K562 (cell line): Measurements from ENCODE around the gene MTPN. TPM values are rescaled to one million over a fixed set of nuclear protein-coding genes. Genes with fewer than 3 reads are reported as not detected.

Experiments
- BMI1 ChIP-seq: fragments of 150-350 bp; IDR thresholded peaks from 2 replicates; pipeline ENCODE4 v1.6.1; 2014; ENCODE audit warnings: low read length
- CBFA2T3 ChIP-seq: fragments of 450-650 bp; IDR thresholded peaks from 2 replicates; pipeline ENCODE4 v1.6.1; 2017
- CEBPZ ChIP-seq: fragments of 150-350 bp; IDR thresholded peaks from 2 replicates; pipeline ENCODE4 v1.6.1; 2014; ENCODE audit warnings: low read depth, mild to moderate bottlenecking, low read length, borderline replicate concordance
- CHD1 ChIP-seq: fragments of 200-600 bp; sonication (generic); IDR thresholded peaks from one replicate; pipeline ENCODE4 v1.6.1; 2012; ENCODE audit warnings: mild to moderate bottlenecking, moderate library complexity, low read length, inconsistent platforms
- FOXJ2 ChIP-seq: fragments of 200-800 bp; sonication (Bioruptor generic); IDR thresholded peaks from 2 replicates; pipeline ENCODE4 v1.6.1; 2016; ENCODE audit warnings: missing genetic modification characterization, missing compliant biosample characterization
- NFXL1 ChIP-seq: fragments of 450-650 bp; formaldehyde crosslinking; IDR thresholded peaks from 2 replicates; pipeline ENCODE4 v1.4.0; 2021; ENCODE audit warnings: mild to moderate bottlenecking
- TAF1 ChIP-seq: IDR thresholded peaks from 2 replicates; pipeline ENCODE4 v1.6.1; 2011; ENCODE audit warnings: mild to moderate bottlenecking, low read length, moderate library complexity; ENCODE audit not compliant: insufficient read depth, control insufficient read depth, severe bottlenecking; ENCODE audit errors: extremely low read depth
- TCFL5 ChIP-seq: fragments of 250-450 bp; sonication (Bioruptor Pico); conservative IDR thresholded peaks from 2 replicates; pipeline ENCODE4 v1.6.1; 2021; ENCODE audit warnings: mild to moderate bottlenecking, moderate library complexity, matching md5 sums
- U2AF1 ChIP-seq: fragments of 200-400 bp; formaldehyde crosslinking; optimal IDR thresholded peaks from 2 replicates; pipeline ENCODE3; 2017; ENCODE audit warnings: mild to moderate bottlenecking, low read depth, low read length, moderate library complexity
- ZC3H8 ChIP-seq: fragments of 450-650 bp; IDR thresholded peaks from 2 replicates; pipeline ENCODE4 v1.6.1; 2017
- ZNF41 ChIP-seq: fragments of 250-450 bp; sonication (Bioruptor Pico); conservative IDR thresholded peaks from 2 replicates; pipeline ENCODE4 v1.4.0; 2020; ENCODE audit warnings: mild to moderate bottlenecking
- ZNF449 ChIP-seq: fragments of 250-450 bp; sonication (Bioruptor Pico); IDR thresholded peaks from 2 replicates; pipeline ENCODE4 v1.8.0; 2022; ENCODE audit warnings: moderate library complexity, mild to moderate bottlenecking, inconsistent platforms
- ZNF592 ChIP-seq: fragments of 450-650 bp; IDR thresholded peaks from 2 replicates; pipeline ENCODE4 v1.6.1; 2017; ENCODE audit warnings: antibody characterized with exemption, mild to moderate bottlenecking
- polyA plus RNA-seq, 8 experiments: library from polyadenylated mRNA; depleted of rRNA in 4 of 8; stranded (reverse) in 5 of 8; unstranded in 3 of 8; fragments of >200 nt; fragmentation: Nextera tagmentation in 2 of 8; fragmentation: Illumina TruSeq in 1 of 8; extraction: Ambion mirVana in 2 of 8; extraction: Trizol in 1 of 8; gene quantifications; 2 replicates each; pipeline versions ENCODE4 v1.2.1 to v1.2.3, GENCODE V29; 2011 to 2014; ENCODE audit warnings: inconsistent platforms in 1 of 8, missing spikeins in 1 of 8
- total RNA-seq, 7 experiments: library from RNA; depleted of rRNA in 6 of 7; stranded (reverse); fragments of >200 nt in 6 of 7; fragmentation: Illumina TruSeq in 2 of 7; extraction: Trizol in 2 of 7; gene quantifications; 2 replicates each; pipeline versions ENCODE4 v1.2.1 to v1.2.3, GENCODE V29; 2011 to 2021; ENCODE audit warnings: low replicate concordance in 1 of 7
- TF ChIP-seq, protein P1 (sequence below), 2 experiments: IDR thresholded peaks; 2 replicates each; pipeline ENCODE4 v1.6.1; 2012; ENCODE audit warnings: improper control_type of control experiment in 2 of 2, low read depth in 2 of 2, low read length in 2 of 2, borderline replicate concordance in 1 of 2
- TF ChIP-seq, protein P2 (sequence below): sonication (generic); formaldehyde crosslinking; IDR thresholded peaks from 2 replicates; pipeline ENCODE4 v1.8.0; 2022; ENCODE audit warnings: missing genetic modification reagents, mild to moderate bottlenecking, borderline replicate concordance

Gene MTPN
- total and polyA plus RNA-seq, 9 of the 15 experiments (the other 6 are each of a cell fraction or from before 2014, with no cell fraction given), result 68.5 to 261 (median 156) TPM

DNA sequence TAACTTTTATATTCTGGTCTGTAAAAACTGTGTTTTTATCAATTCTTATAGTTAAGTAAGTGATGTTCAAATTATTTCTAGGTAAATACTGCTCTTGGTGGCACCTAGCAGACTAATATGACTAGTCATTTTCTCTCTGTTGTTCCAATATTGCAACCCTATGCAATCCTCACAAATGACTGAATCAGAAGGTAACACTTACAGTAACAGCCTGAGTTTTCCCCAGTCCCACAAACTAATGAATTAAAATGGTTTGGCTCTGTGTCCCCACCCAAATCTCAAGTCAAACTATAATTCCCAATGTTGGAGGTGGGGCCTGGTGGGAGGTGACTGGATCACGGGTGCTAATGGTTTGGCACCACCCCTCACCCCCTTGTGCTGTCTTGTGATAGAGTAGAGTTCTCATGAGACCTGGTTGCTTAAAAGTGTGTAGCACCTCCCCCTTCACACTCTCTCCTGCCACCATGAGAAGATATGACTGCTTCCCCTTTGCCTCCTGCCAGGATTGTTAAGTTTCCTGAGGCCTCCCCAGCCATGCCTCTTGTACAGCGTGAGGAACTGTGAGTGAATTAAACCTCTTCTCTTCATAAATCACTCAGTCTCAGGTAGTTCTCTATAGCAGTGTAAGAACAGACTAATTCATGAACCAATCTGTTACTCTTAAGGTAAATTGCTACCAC, 43.5 kb downstream of the MTPN start (continued):
- TF ChIP-seq ZNF592 (peak; percentile 51; the same call in 1 of the 2 replicates), BMI1 (no peak), TAF1 (no peak), NFXL1 (CRISPR knock-in tag) (no peak), ZC3H8 (no peak), U2AF1 (no peak), ZNF449 (CRISPR knock-in tag) (no peak), ZNF41 (CRISPR knock-in tag) (no peak), TCFL5 (CRISPR knock-in tag) (no peak), FOXJ2 (no peak), CHD1 (no peak), CEBPZ (no peak), CBFA2T3 (peak; percentile 37; the same call in 1 of the 2 replicates)
- TF ChIP-seq, protein P1, sequence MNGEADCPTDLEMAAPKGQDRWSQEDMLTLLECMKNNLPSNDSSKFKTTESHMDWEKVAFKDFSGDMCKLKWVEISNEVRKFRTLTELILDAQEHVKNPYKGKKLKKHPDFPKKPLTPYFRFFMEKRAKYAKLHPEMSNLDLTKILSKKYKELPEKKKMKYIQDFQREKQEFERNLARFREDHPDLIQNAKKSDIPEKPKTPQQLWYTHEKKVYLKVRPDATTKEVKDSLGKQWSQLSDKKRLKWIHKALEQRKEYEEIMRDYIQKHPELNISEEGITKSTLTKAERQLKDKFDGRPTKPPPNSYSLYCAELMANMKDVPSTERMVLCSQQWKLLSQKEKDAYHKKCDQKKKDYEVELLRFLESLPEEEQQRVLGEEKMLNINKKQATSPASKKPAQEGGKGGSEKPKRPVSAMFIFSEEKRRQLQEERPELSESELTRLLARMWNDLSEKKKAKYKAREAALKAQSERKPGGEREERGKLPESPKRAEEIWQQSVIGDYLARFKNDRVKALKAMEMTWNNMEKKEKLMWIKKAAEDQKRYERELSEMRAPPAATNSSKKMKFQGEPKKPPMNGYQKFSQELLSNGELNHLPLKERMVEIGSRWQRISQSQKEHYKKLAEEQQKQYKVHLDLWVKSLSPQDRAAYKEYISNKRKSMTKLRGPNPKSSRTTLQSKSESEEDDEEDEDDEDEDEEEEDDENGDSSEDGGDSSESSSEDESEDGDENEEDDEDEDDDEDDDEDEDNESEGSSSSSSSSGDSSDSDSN (IDR thresholded peaks at IDR 0.05; ENCODE audit: borderline replicate concordance in 1 of 2, low read depth in 2 of 2, low read length in 2 of 2), result no peak
- TF ChIP-seq, protein P2, sequence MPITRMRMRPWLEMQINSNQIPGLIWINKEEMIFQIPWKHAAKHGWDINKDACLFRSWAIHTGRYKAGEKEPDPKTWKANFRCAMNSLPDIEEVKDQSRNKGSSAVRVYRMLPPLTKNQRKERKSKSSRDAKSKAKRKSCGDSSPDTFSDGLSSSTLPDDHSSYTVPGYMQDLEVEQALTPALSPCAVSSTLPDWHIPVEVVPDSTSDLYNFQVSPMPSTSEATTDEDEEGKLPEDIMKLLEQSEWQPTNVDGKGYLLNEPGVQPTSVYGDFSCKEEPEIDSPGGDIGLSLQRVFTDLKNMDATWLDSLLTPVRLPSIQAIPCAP, result no peak
